ENCODE data around the gene SMG5.
A peak's percentile ranks its signal among the peaks of the same experiment; 100 is the strongest.
"Not testable (repeated sequence)": the region's sequence is repeated elsewhere in the genome, so short reads cannot be mapped to it uniquely, and the experiment has no call there.

SMG5 gene

GRCh38 chr1:156245451-156246232, 37.0 kb downstream of the SMG5 start:
- DNase-seq: peak in 2 of 3 experiments; percentile 69 to 72

GRCh38 chr1:156244712-156245111, 37.9 kb downstream of the SMG5 start:
- no peak for DNase-seq

GRCh38 chr1:156244126-156244525, 38.5 kb downstream of the SMG5 start:
- DNase-seq: no peak

- no peak for DNase-seq
Measured at GRCh38 chr1:156242738-156243137, 39.9 kb downstream of the SMG5 start.

GRCh38 chr1:156241926-156242325, 40.7 kb downstream of the SMG5 start, which contains the start of gene BGLAP:
TSS of gene BGLAP (plus strand) at chr1:156242184. CDS start at chr1:156242232, 48 bp downstream.
- no peak for DNase-seq

- DNase-seq: no peak
Measured at GRCh38 chr1:156241311-156241811, 41.3 kb downstream of the SMG5 start.

GRCh38 chr1:156238248-156238647, 44.4 kb downstream of the SMG5 start:
- DNase-seq: no peak

- DNase-seq: no peak
Measured at GRCh38 chr1:156236164-156236563, 46.5 kb downstream of the SMG5 start.

- DNase-seq: no peak
Measured at GRCh38 chr1:156233426-156234127, 49.0 kb downstream of the SMG5 start.

- DNase-seq: peak; percentile 15 to 55 (median 53)
Measured at GRCh38 chr1:156232201-156232894, 50.3 kb downstream of the SMG5 start.

GRCh38 chr1:156230473-156230837, 52.2 kb downstream of the SMG5 start:
- no peak for DNase-seq

- DNase-seq: no peak
Measured at GRCh38 chr1:156229809-156230472, 52.7 kb downstream of the SMG5 start.

GRCh38 chr1:156228501-156228900, 54.1 kb downstream of the SMG5 start:
- no peak for DNase-seq

- no peak for DNase-seq
Measured at GRCh38 chr1:156226782-156227181, 55.8 kb downstream of the SMG5 start.

- no peak for DNase-seq
Measured at GRCh38 chr1:156226116-156226538, 56.5 kb downstream of the SMG5 start.

- no peak for DNase-seq
Measured at GRCh38 chr1:156225677-156226014, 57.0 kb downstream of the SMG5 start.

GRCh38 chr1:156221986-156222692, 60.5 kb downstream of the SMG5 start:
- no peak for DNase-seq

GRCh38 chr1:156220226-156220625, 62.4 kb downstream of the SMG5 start:
- no peak for DNase-seq

- no peak for DNase-seq
Measured at GRCh38 chr1:156217871-156218270, 64.8 kb downstream of the SMG5 start.

GRCh38 chr1:156216361-156217086, 66.1 kb downstream of the SMG5 start:
- not testable (repeated sequence) for DNase-seq

GRCh38 chr1:156214024-156214748, 68.4 kb downstream of the SMG5 start:
- no peak for DNase-seq

All from NCI-H1417 (cell line).